Hepatocyte (in vitro differentiated cells): ENCODE measurements around the gene SYVN1.

Experiments
- EZH2 ChIP-seq: fragments of 200-600 bp; sonication (generic); IDR thresholded peaks from 2 replicates; pipeline ENCODE4 v1.6.1; 2016; ENCODE audit warnings: antibody characterized with exemption, mild to moderate bottlenecking, borderline replicate concordance
- EZH2phosphoT487 ChIP-seq: fragments of 200-600 bp; sonication (generic); IDR thresholded peaks from one replicate; pipeline ENCODE4 v1.6.1; 2018; ENCODE audit warnings: antibody characterized with exemption, mild to moderate bottlenecking, low read depth, moderate library complexity; ENCODE audit not compliant: unreplicated experiment, severe bottlenecking
- TF ChIP-seq, protein P1 (sequence below): fragments of 200-600 bp; sonication (generic); IDR thresholded peaks from 2 replicates; pipeline ENCODE4 v1.5.1; 2016; ENCODE audit warnings: antibody characterized with exemption, mild to moderate bottlenecking; ENCODE audit not compliant: poor library complexity

GRCh38 chr11:65147352-65148075, 13.2 kb upstream of the SYVN1 start:
- TF ChIP-seq, protein P1, sequence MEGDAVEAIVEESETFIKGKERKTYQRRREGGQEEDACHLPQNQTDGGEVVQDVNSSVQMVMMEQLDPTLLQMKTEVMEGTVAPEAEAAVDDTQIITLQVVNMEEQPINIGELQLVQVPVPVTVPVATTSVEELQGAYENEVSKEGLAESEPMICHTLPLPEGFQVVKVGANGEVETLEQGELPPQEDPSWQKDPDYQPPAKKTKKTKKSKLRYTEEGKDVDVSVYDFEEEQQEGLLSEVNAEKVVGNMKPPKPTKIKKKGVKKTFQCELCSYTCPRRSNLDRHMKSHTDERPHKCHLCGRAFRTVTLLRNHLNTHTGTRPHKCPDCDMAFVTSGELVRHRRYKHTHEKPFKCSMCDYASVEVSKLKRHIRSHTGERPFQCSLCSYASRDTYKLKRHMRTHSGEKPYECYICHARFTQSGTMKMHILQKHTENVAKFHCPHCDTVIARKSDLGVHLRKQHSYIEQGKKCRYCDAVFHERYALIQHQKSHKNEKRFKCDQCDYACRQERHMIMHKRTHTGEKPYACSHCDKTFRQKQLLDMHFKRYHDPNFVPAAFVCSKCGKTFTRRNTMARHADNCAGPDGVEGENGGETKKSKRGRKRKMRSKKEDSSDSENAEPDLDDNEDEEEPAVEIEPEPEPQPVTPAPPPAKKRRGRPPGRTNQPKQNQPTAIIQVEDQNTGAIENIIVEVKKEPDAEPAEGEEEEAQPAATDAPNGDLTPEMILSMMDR = no peak
- no peak for TF ChIP-seq EZH2
- TF ChIP-seq EZH2phosphoT487 = no peak
